HG03097 (cell line): Measurements from ENCODE around the gene IL12A.

Experiments
- ATAC-seq: cut with Tn5 transposase; IDR thresholded peaks from one replicate; pipeline ENCODE4 v1.9.1; 2021; ENCODE audit not compliant: unreplicated experiment, low FRiP score

The IL12A gene

GRCh38 chr3:159988617-159989271 lies at the start of gene IL12A:
Gene IL12A, plus strand, starts transcription at chr3:159988835.
- peak; percentile 95 for ATAC-seq

GRCh38 chr3:159941038-159942000 lies 47.3 kb upstream of the IL12A start:
- ATAC-seq: peak; percentile 65

- ATAC-seq: no peak
These were observed 43.9 kb upstream of the IL12A start for GRCh38 chr3:159944781-159945180.

- ATAC-seq: no peak
These were observed 42.7 kb upstream of the IL12A start for GRCh38 chr3:159945930-159946329.

- no peak for ATAC-seq
These were observed 41.4 kb upstream of the IL12A start for GRCh38 chr3:159947220-159947619.

GRCh38 chr3:159948429-159949144 lies 40.0 kb upstream of the IL12A start:
- ATAC-seq: no peak

GRCh38 chr3:159950156-159950898 lies 38.3 kb upstream of the IL12A start:
- ATAC-seq: peak; percentile 69

- ATAC-seq: no peak
These were observed 37.1 kb upstream of the IL12A start for GRCh38 chr3:159951540-159951939.

GRCh38 chr3:159953325-159954085 lies 35.1 kb upstream of the IL12A start:
- no peak for ATAC-seq

- no peak for ATAC-seq
These were observed 28.2 kb upstream of the IL12A start for GRCh38 chr3:159960188-159961148.

- ATAC-seq: peak; percentile 100
These were observed 24.3 kb upstream of the IL12A start for GRCh38 chr3:159964166-159964973.

GRCh38 chr3:159971311-159971710 lies 17.3 kb upstream of the IL12A start:
- ATAC-seq: no peak

GRCh38 chr3:159977295-159977694 lies 11.3 kb upstream of the IL12A start:
- no peak for ATAC-seq

- ATAC-seq: peak; percentile 91
These were observed 10.3 kb upstream of the IL12A start for GRCh38 chr3:159978353-159978752.

- ATAC-seq: no peak
These were observed 9.5 kb upstream of the IL12A start for GRCh38 chr3:159978918-159979703.

- no peak for ATAC-seq
These were observed 6.1 kb upstream of the IL12A start for GRCh38 chr3:159982442-159982974.

GRCh38 chr3:159987291-159987711 lies 1.3 kb upstream of the IL12A start:
- no peak for ATAC-seq
